Measurements from ENCODE around the gene COX4I2.

Gene COX4I2

GRCh38 chr20:31661625-31662371 is 24.1 kb downstream of the COX4I2 start:
- peak; percentile 54 for TF ChIP-seq CTCF (IDR thresholded peaks at IDR 0.05; ENCODE audit: low read length, missing control alignments)
- peak; percentile 71 for DNase-seq (ENCODE audit: low read depth)

GRCh38 chr20:31662372-31662854 is 24.7 kb downstream of the COX4I2 start:
- DNase-seq (ENCODE audit: low read depth) = no peak
- TF ChIP-seq CTCF (IDR thresholded peaks at IDR 0.05; ENCODE audit: low read length, missing control alignments) = no peak
- no peak overlapping the region for H3K4me3 ChIP-seq (replicated peaks; ENCODE audit: low read depth, low read length)

More at GRCh38 chr20:31661625-31662371, 24.1 kb downstream of the COX4I2 start:
- H3K4me3 ChIP-seq (replicated peaks; ENCODE audit: low read depth, low read length) = peak overlapping the region; percentile 38

GRCh38 chr20:31663524-31663837 is 25.8 kb downstream of the COX4I2 start:
- H3K4me3 ChIP-seq (replicated peaks; ENCODE audit: low read depth, low read length) = no peak overlapping the region
- TF ChIP-seq CTCF (IDR thresholded peaks at IDR 0.05; ENCODE audit: low read length, missing control alignments) = no peak
- no peak for DNase-seq (ENCODE audit: low read depth)

GRCh38 chr20:31663838-31664695 is 26.4 kb downstream of the COX4I2 start:
- no peak overlapping the region for H3K4me3 ChIP-seq (replicated peaks; ENCODE audit: low read depth, low read length)
- no peak for TF ChIP-seq CTCF (IDR thresholded peaks at IDR 0.05; ENCODE audit: low read length, missing control alignments)
- DNase-seq (ENCODE audit: low read depth) = no peak

GRCh38 chr20:31664696-31665354 is 27.1 kb downstream of the COX4I2 start:
- DNase-seq (ENCODE audit: low read depth) = no peak
- no peak for TF ChIP-seq CTCF (IDR thresholded peaks at IDR 0.05; ENCODE audit: low read length, missing control alignments)
- H3K4me3 ChIP-seq (replicated peaks; ENCODE audit: low read depth, low read length) = no peak overlapping the region

- no peak for DNase-seq (ENCODE audit: low read depth)
- no peak for TF ChIP-seq CTCF (IDR thresholded peaks at IDR 0.05; ENCODE audit: low read length, missing control alignments)
- H3K4me3 ChIP-seq (replicated peaks; ENCODE audit: low read depth, low read length) = no peak overlapping the region
Observed at GRCh38 chr20:31665753-31666152, 28.0 kb downstream of the COX4I2 start.

Measured in fibroblast of pulmonary artery (primary cell).